IgD-negative memory B cell (primary cell): ENCODE results near the gene KCNF1. TPM values are rescaled to one million over a fixed set of nuclear protein-coding genes. Genes with fewer than 3 reads are reported as not detected.

Experiments used
- H3K27ac Mint-ChIP-seq, 3 donors: one replicate each; pipeline ENCODE4 v1.8.0; 2020 to 2022; ENCODE audit warnings: mild to moderate bottlenecking in 3 of 3, mixed read lengths in 3 of 3, moderate library complexity in 1 of 3
- H3K27me3 Mint-ChIP-seq: one replicate; pipeline ENCODE4 v1.8.0; 2021; ENCODE audit warnings: mixed read lengths
- H3K36me3 Mint-ChIP-seq: one replicate; pipeline ENCODE4 v1.8.0; 2020; ENCODE audit warnings: mild to moderate bottlenecking, mixed read lengths
- H3K4me1 Mint-ChIP-seq, 3 donors: one replicate each; pipeline ENCODE4 v1.8.0; 2020 to 2022; ENCODE audit warnings: mixed read lengths in 3 of 3, mild to moderate bottlenecking in 1 of 3
- H3K4me3 Mint-ChIP-seq, 4 donors: one replicate each; pipeline ENCODE4 v1.8.0; 2020 to 2022; ENCODE audit warnings: mild to moderate bottlenecking in 4 of 4, mixed read lengths in 4 of 4, moderate library complexity in 3 of 4
- H3K9me3 Mint-ChIP-seq, 3 donors: one replicate each; pipeline ENCODE4 v1.8.0; 2020 to 2021; ENCODE audit warnings: mixed read lengths in 3 of 3, mild to moderate bottlenecking in 1 of 3
- polyA plus RNA-seq: library from polyadenylated mRNA; unstranded; fragments of 300-500 nt; fragmentation: Illumina TruSeq; gene quantifications from one replicate; pipeline ENCODE4 v1.2.3, GENCODE V29; 2021

KCNF1 gene
- polyA plus RNA-seq, 1 donor from 2014 or later: not detected

GRCh38 chr2:10876394-10876793 lies 35.3 kb upstream of the KCNF1 start:
- Mint-ChIP-seq H3K27me3 (peaks cover 14% of the 10 kb centered on the region), H3K27ac (no peak overlapping the region), H3K36me3 (no peaks in the 10 kb centered on the region), H3K9me3 (peaks cover 0 to 6% (median 3%) of the 10 kb centered on the region in 3 donors), H3K4me3 (no peak overlapping the region), H3K4me1 (peaks cover 0 to 3% (median 0%) of the 10 kb centered on the region in 3 donors)

- Mint-ChIP-seq H3K4me1 (peaks cover 0 to 3% (median 0%) of the 10 kb centered on the region in 3 donors), H3K27me3 (peaks cover 15% of the 10 kb centered on the region), H3K27ac (no peak overlapping the region), H3K4me3 (no peak overlapping the region), H3K36me3 (no peaks in the 10 kb centered on the region), H3K9me3 (peaks cover 0 to 5% (median 3%) of the 10 kb centered on the region in 3 donors)
Measured at GRCh38 chr2:10876963-10877362, 34.8 kb upstream of the KCNF1 start.

GRCh38 chr2:10877651-10878111 lies 34.1 kb upstream of the KCNF1 start:
- Mint-ChIP-seq H3K27ac (no peak overlapping the region), H3K4me1 (peaks cover 0 to 3% (median 0%) of the 10 kb centered on the region in 3 donors), H3K4me3 (no peak overlapping the region), H3K9me3 (peaks cover 0 to 3% (median 0%) of the 10 kb centered on the region in 3 donors), H3K36me3 (no peaks in the 10 kb centered on the region), H3K27me3 (peaks cover 15% of the 10 kb centered on the region)

- Mint-ChIP-seq H3K4me3 (no peak overlapping the region), H3K36me3 (no peaks in the 10 kb centered on the region), H3K4me1 (peaks cover 0 to 3% (median 0%) of the 10 kb centered on the region in 3 donors), H3K27me3 (peaks cover 11% of the 10 kb centered on the region), H3K27ac (no peak overlapping the region), H3K9me3 (peaks cover 0 to 3% (median 0%) of the 10 kb centered on the region in 3 donors)
Measured at GRCh38 chr2:10878268-10878915, 33.3 kb upstream of the KCNF1 start.

GRCh38 chr2:10879159-10879558 lies 32.6 kb upstream of the KCNF1 start:
- Mint-ChIP-seq H3K36me3 (no peaks in the 10 kb centered on the region), H3K9me3 (peaks cover 0 to under 1% (median 0%) of the 10 kb centered on the region in 3 donors), H3K4me3 (no peak overlapping the region), H3K4me1 (peaks cover 0 to 3% (median 0%) of the 10 kb centered on the region in 3 donors), H3K27ac (no peak overlapping the region), H3K27me3 (peaks cover 11% of the 10 kb centered on the region)

GRCh38 chr2:10879624-10880585 lies 31.8 kb upstream of the KCNF1 start:
- Mint-ChIP-seq H3K9me3 (no peaks in the 10 kb centered on the region), H3K36me3 (no peaks in the 10 kb centered on the region), H3K27me3 (peaks cover 11% of the 10 kb centered on the region), H3K4me1 (peaks cover 0 to 3% (median 0%) of the 10 kb centered on the region in 3 donors), H3K27ac (peak overlapping the region in 1 of 3 donors; percentile 32), H3K4me3 (peak overlapping the region in 1 of 4 donors; percentile 92)

- Mint-ChIP-seq H3K36me3 (no peaks in the 10 kb centered on the region), H3K4me1 (peaks cover 0 to 3% (median 0%) of the 10 kb centered on the region in 3 donors), H3K9me3 (no peaks in the 10 kb centered on the region)
Measured at GRCh38 chr2:10880586-10881321, 31.0 kb upstream of the KCNF1 start.

GRCh38 chr2:10882568-10882967 lies 29.2 kb upstream of the KCNF1 start:
- H3K9me3 Mint-ChIP-seq: no peaks in the 10 kb centered on the region
- peaks cover 9% of the 10 kb centered on the region for H3K27me3 Mint-ChIP-seq
- H3K27ac Mint-ChIP-seq: no peak overlapping the region
- H3K4me3 Mint-ChIP-seq: no peak overlapping the region
- peaks cover 0 to 3% (median 0%) of the 10 kb centered on the region in 3 donors for H3K4me1 Mint-ChIP-seq
- H3K36me3 Mint-ChIP-seq: no peaks in the 10 kb centered on the region

More at GRCh38 chr2:10880586-10881321, 31.0 kb upstream of the KCNF1 start:
- H3K4me3 Mint-ChIP-seq: peak overlapping the region in 2 of 4 donors; percentile 17 to 92
- H3K27me3 Mint-ChIP-seq: peaks cover 11% of the 10 kb centered on the region
- peak overlapping the region in 1 of 3 donors; percentile 32 for H3K27ac Mint-ChIP-seq

- Mint-ChIP-seq H3K27me3 (peaks cover 9% of the 10 kb centered on the region), H3K4me1 (peaks cover 0 to 3% (median 0%) of the 10 kb centered on the region in 3 donors), H3K4me3 (no peak overlapping the region), H3K36me3 (no peaks in the 10 kb centered on the region), H3K9me3 (no peaks in the 10 kb centered on the region), H3K27ac (no peak overlapping the region)
Measured at GRCh38 chr2:10883066-10883465, 28.7 kb upstream of the KCNF1 start.

GRCh38 chr2:10883801-10884478 lies 27.8 kb upstream of the KCNF1 start:
- H3K27ac Mint-ChIP-seq: no peak overlapping the region
- H3K4me3 Mint-ChIP-seq: no peak overlapping the region
- H3K27me3 Mint-ChIP-seq: peaks cover 10% of the 10 kb centered on the region
- peaks cover 3 to 5% (median 4%) of the 10 kb centered on the region in 3 donors for H3K9me3 Mint-ChIP-seq
- no peaks in the 10 kb centered on the region for H3K36me3 Mint-ChIP-seq
- peaks cover 0 to 3% (median 0%) of the 10 kb centered on the region in 3 donors for H3K4me1 Mint-ChIP-seq

GRCh38 chr2:10884574-10884975 lies 27.2 kb upstream of the KCNF1 start:
- peaks cover 3 to 9% (median 8%) of the 10 kb centered on the region in 3 donors for H3K9me3 Mint-ChIP-seq
- H3K27ac Mint-ChIP-seq: no peak overlapping the region
- H3K27me3 Mint-ChIP-seq: peaks cover 12% of the 10 kb centered on the region
- H3K4me3 Mint-ChIP-seq: no peak overlapping the region
- H3K36me3 Mint-ChIP-seq: no peaks in the 10 kb centered on the region
- peaks cover 0 to 3% (median 0%) of the 10 kb centered on the region in 3 donors for H3K4me1 Mint-ChIP-seq

GRCh38 chr2:10885094-10885860 lies 26.5 kb upstream of the KCNF1 start:
- H3K36me3 Mint-ChIP-seq: no peaks in the 10 kb centered on the region
- no peak overlapping the region for H3K27ac Mint-ChIP-seq
- H3K27me3 Mint-ChIP-seq: peaks cover 13% of the 10 kb centered on the region
- peaks cover 3 to 9% (median 8%) of the 10 kb centered on the region in 3 donors for H3K9me3 Mint-ChIP-seq
- H3K4me3 Mint-ChIP-seq: no peak overlapping the region
- no peaks in the 10 kb centered on the region for H3K4me1 Mint-ChIP-seq

GRCh38 chr2:10887476-10887875 lies 24.3 kb upstream of the KCNF1 start:
- H3K27ac Mint-ChIP-seq: no peak overlapping the region
- H3K36me3 Mint-ChIP-seq: no peaks in the 10 kb centered on the region
- H3K27me3 Mint-ChIP-seq: peaks cover 14% of the 10 kb centered on the region
- peaks cover 3 to 9% (median 9%) of the 10 kb centered on the region in 3 donors for H3K9me3 Mint-ChIP-seq
- H3K4me1 Mint-ChIP-seq: no peaks in the 10 kb centered on the region
- no peak overlapping the region for H3K4me3 Mint-ChIP-seq
